Activated CD8-positive, alpha-beta T cell treated with anti-CD3 and anti-CD28 coated beads for 36 hours (primary cell): Measurements from ENCODE around the gene FBXL19. TPM values are rescaled to one million over a fixed set of nuclear protein-coding genes. Genes with fewer than 3 reads are reported as not detected.
A peak's percentile ranks its signal among the peaks of the same experiment; 100 is the strongest.

Experiments
- ATAC-seq: fragments of 200-7000 bp; cut with Tn5 transposase; one replicate; pipeline ENCODE4 v1.10.0; 2021; ENCODE audit warnings: mild to moderate bottlenecking, moderate library complexity
- CTCF ChIA-PET: fragments of 350-600 bp; sonication (Branson Sonifier 250); formaldehyde crosslinking; loops from one replicate; lab custom pipeline; 2021; ENCODE audit warnings: antibody characterized with exemption; lab: Charles Lee
- POLR2A ChIA-PET: fragments of 350-600 bp; sonication (Branson Sonifier 250); formaldehyde crosslinking; loops from one replicate; lab custom pipeline; 2021; ENCODE audit warnings: antibody characterized with exemption; lab: Charles Lee
- DNase-seq: peaks from one replicate; pipeline ENCODE4 v3.0.0-alpha.2; 2020
- H3K27ac Mint-ChIP-seq: one replicate; pipeline ENCODE4 v1.8.0; 2021; ENCODE audit warnings: mild to moderate bottlenecking, mixed read lengths
- H3K27me3 Mint-ChIP-seq: one replicate; pipeline ENCODE4 v1.8.0; 2021; ENCODE audit warnings: mixed read lengths
- H3K36me3 Mint-ChIP-seq: one replicate; pipeline ENCODE4 v1.8.0; 2021; ENCODE audit warnings: low read depth, mixed read lengths
- H3K4me1 Mint-ChIP-seq: one replicate; pipeline ENCODE4 v1.8.0; 2021; ENCODE audit warnings: low read depth, mixed read lengths
- H3K4me3 Mint-ChIP-seq: one replicate; pipeline ENCODE4 v1.8.0; 2021; ENCODE audit warnings: mild to moderate bottlenecking, moderate library complexity, mixed read lengths
- H3K9me3 Mint-ChIP-seq: one replicate; pipeline ENCODE4 v1.8.0; 2021; ENCODE audit warnings: mixed read lengths
- CTCF ChIP-seq: fragments of 200-600 bp; IDR thresholded peaks from one replicate; pipeline ENCODE4 v1.8.0; 2022; ENCODE audit warnings: antibody characterized with exemption, mild to moderate bottlenecking
- intact Hi-C: fragments of 100-400 bp; cut with micrococcal nuclease; formaldehyde crosslinking; loops from one replicate; pipeline ENCODE4 v1.10.0; 2022
- total RNA-seq, 2 experiments: library from RNA; stranded (reverse); gene quantifications; one replicate each; pipeline ENCODE4 v1.2.3, GENCODE V29; 2021

The FBXL19 gene
- total RNA-seq, 2 experiments from 2014 or later: 21.1 to 22.0 TPM

- Mint-ChIP-seq H3K36me3 (peaks cover 4% of the 10 kb centered on the region), H3K4me3 (no peak overlapping the region), H3K27me3 (no peaks in the 10 kb centered on the region), H3K4me1 (peaks cover 37% of the 10 kb centered on the region), H3K27ac (no peak overlapping the region), H3K9me3 (peaks cover 3% of the 10 kb centered on the region)
- DNase-seq (no peak), ATAC-seq (no peak)
- intact Hi-C loops: no loop called here
- ChIA-PET POLR2A (interaction anchor here (0.6 to 3.3 kb wide), 6 partner anchors 22 to 297 kb away, joined by 3 to 33 read pairs (median 3); no protein-coding TSS in a partner anchor), CTCF (interaction anchor here (0.6 to 4.4 kb wide), 13 partner anchors 8 to 251 kb away, joined by 3 to 120 read pairs (median 8); partner anchors contain the start of gene BCL7C)
- TF ChIP-seq CTCF: no peak
Measured at GRCh38 chr16:30900588-30900987, 22.8 kb upstream of the FBXL19 start.

- TF ChIP-seq CTCF: peak; percentile 7
- CTCF ChIA-PET: interaction anchor here (0.9 to 4.4 kb wide), 31 partner anchors 9 to 207 kb away, joined by 3 to 120 read pairs (median 6); partner anchors contain the start of gene BCL7C
- peaks cover 3% of the 10 kb centered on the region for H3K9me3 Mint-ChIP-seq
- peaks cover 4% of the 10 kb centered on the region for H3K36me3 Mint-ChIP-seq
- peak; percentile 27 for DNase-seq
- intact Hi-C loops: no loop called here
- H3K4me3 Mint-ChIP-seq: peak overlapping the region; percentile 70
- H3K27me3 Mint-ChIP-seq: no peaks in the 10 kb centered on the region
- peaks cover 29% of the 10 kb centered on the region for H3K4me1 Mint-ChIP-seq
- POLR2A ChIA-PET: interaction anchor here (0.6 to 3.3 kb wide), 12 partner anchors 8 to 296 kb away, joined by 3 to 33 read pairs (median 3); partner anchors contain the start of genes BCL7C and PHKG2
- no peak for ATAC-seq
- peak overlapping the region; percentile 79 for H3K27ac Mint-ChIP-seq
Measured at GRCh38 chr16:30901201-30902028, 22.0 kb upstream of the FBXL19 start.

- Mint-ChIP-seq H3K4me3 (peak overlapping the region; percentile 87), H3K4me1 (peaks cover 23% of the 10 kb centered on the region), H3K36me3 (peaks cover 4% of the 10 kb centered on the region), H3K27ac (peak overlapping the region; percentile 99), H3K27me3 (no peaks in the 10 kb centered on the region), H3K9me3 (peaks cover 3% of the 10 kb centered on the region)
- DNase-seq: peak; percentile 62
- POLR2A ChIA-PET: interaction anchor here (0.9 to 3.3 kb wide), 10 partner anchors 9 to 196 kb away, joined by 3 to 33 read pairs (median 4); partner anchors contain the start of gene BCL7C
- CTCF ChIA-PET: interaction anchor here (0.7 to 4.4 kb wide), 37 partner anchors 10 to 240 kb away, joined by 3 to 120 read pairs (median 5); partner anchors contain the start of gene BCL7C
- peak; percentile 17 for TF ChIP-seq CTCF
- peak; percentile 77 for ATAC-seq
- intact Hi-C loops: no loop called here
Measured at GRCh38 chr16:30902029-30902972, 21.1 kb upstream of the FBXL19 start.

GRCh38 chr16:30903002-30903401, 20.4 kb upstream of the FBXL19 start:
- peaks cover 28% of the 10 kb centered on the region for H3K4me1 Mint-ChIP-seq
- no peaks in the 10 kb centered on the region for H3K27me3 Mint-ChIP-seq
- H3K9me3 Mint-ChIP-seq: peaks cover 3% of the 10 kb centered on the region
- ATAC-seq: peak; percentile 42
- H3K4me3 Mint-ChIP-seq: peak overlapping the region; percentile 87
- intact Hi-C loops: no loop called here
- peaks cover 4% of the 10 kb centered on the region for H3K36me3 Mint-ChIP-seq
- no peak for TF ChIP-seq CTCF
- ChIA-PET POLR2A (interaction anchor here (0.9 to 3.3 kb wide), 9 partner anchors 10 to 197 kb away, joined by 3 to 33 read pairs (median 4); partner anchors contain the start of gene BCL7C), CTCF (interaction anchor here (0.7 to 4.4 kb wide), 27 partner anchors 10 to 239 kb away, joined by 3 to 120 read pairs (median 5); partner anchors contain the start of gene BCL7C)
- DNase-seq: peak; percentile 48
- H3K27ac Mint-ChIP-seq: peak overlapping the region; percentile 99
